Suppressor macrophage treated with lipopolysaccharide for 1 hour (primary cell): ENCODE results near the gene CLEC9A.

Source experiments
- DNase-seq, 3 donors: peaks; one replicate each; pipeline ENCODE4 v3.0.0-alpha.2; 2020 to 2022

The CLEC9A gene

DNA sequence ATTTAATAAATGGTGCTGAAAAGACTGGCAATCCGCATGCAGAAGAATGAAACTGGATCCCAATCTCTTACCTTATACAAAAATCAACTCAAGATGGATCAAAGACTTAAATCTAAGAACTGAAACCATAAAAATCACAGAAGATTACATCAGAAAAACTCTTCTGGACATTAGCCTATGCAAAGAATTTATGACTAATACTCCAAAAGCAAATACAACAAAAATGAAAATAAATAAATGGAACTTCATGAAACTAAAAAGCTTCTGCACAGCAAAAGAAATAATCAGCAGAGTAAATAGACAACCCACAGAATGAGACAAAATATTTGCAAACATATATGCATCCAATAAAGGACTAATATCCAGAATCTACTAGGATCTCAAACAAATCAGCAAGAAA lies 82.6 kb downstream of the CLEC9A start:
- DNase-seq = peak in 2 of 3 donors; percentile 23 to 54

DNA sequence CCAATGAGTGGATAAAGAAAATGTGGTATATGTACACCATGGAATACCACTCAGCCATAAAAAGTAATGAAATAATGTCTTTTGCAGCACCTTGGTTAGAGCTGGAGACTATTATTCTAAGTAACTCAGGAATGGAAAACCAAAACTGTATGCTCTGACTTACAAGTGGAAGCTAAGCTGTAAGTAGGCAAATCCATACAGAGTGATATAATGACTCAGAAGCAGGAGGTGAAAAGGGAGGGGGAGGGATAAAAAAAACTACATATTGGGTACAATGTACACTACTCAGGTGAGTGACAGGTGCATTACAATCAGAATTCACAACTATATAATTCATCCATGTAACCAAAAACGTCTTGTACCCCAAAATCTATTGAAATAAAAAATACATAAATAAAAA lies 83.4 kb downstream of the CLEC9A start:
- no peak for DNase-seq

DNA sequence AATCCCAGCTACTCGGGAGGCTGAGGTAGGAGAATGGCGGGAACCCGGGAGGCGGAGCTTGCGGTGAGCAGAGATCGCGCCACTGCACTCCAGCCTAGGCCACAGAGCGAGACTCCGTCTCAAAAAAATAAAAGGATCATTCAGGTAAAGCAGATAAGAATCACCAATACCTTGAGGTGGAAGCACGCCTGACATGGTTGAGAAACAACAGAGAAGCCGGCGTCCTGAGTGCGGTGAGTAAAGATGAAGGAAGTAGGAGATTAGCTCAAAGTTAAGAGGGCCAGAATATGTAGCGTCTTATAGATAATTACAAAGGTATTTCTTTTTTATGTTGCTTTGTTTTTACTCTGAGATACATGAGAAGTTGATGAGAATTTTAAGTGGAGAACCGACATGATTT lies 84.8 kb downstream of the CLEC9A start:
- no peak for DNase-seq
